ENCODE measurements around the gene NLRP6.

Gene NLRP6

GRCh38 chr11:292211-293121 lies 14.3 kb downstream of the NLRP6 start:
- no peak for TF ChIP-seq CTCF (IDR thresholded peaks at IDR 0.05; ENCODE audit: low read depth, low read length, missing control alignments)
- DNase-seq (ENCODE audit: low read depth) = no peak
- in situ Hi-C loops (cut with HindIII; ENCODE audit: low sequenced_read_pairs) = no loop called here
- H3K4me3 ChIP-seq (ENCODE audit: low read depth, low read length) = no peak overlapping the region

- H3K4me3 ChIP-seq (ENCODE audit: low read depth, low read length) = no peak overlapping the region
- no peak for DNase-seq (ENCODE audit: low read depth)
- no peak for TF ChIP-seq CTCF (IDR thresholded peaks at IDR 0.05; ENCODE audit: low read depth, low read length, missing control alignments)
- in situ Hi-C loops (cut with HindIII; ENCODE audit: low sequenced_read_pairs) = no loop called here
These were observed 15.2 kb downstream of the NLRP6 start for GRCh38 chr11:293271-293851.

- no peak for DNase-seq (ENCODE audit: low read depth)
- H3K4me3 ChIP-seq (ENCODE audit: low read depth, low read length) = no peak overlapping the region
- in situ Hi-C loops (cut with HindIII; ENCODE audit: low sequenced_read_pairs) = no loop called here
- TF ChIP-seq CTCF (IDR thresholded peaks at IDR 0.05; ENCODE audit: low read depth, low read length, missing control alignments) = no peak
These were observed 15.8 kb downstream of the NLRP6 start for GRCh38 chr11:293852-294661.

GRCh38 chr11:294780-295179 lies 16.6 kb downstream of the NLRP6 start:
- no peak for TF ChIP-seq CTCF (IDR thresholded peaks at IDR 0.05; ENCODE audit: low read depth, low read length, missing control alignments)
- DNase-seq (ENCODE audit: low read depth) = no peak
- no peak overlapping the region for H3K4me3 ChIP-seq (ENCODE audit: low read depth, low read length)
- in situ Hi-C loops (cut with HindIII; ENCODE audit: low sequenced_read_pairs) = no loop called here

- no peak overlapping the region for H3K4me3 ChIP-seq (ENCODE audit: low read depth, low read length)
- DNase-seq (ENCODE audit: low read depth) = no peak
- in situ Hi-C loops (cut with HindIII; ENCODE audit: low sequenced_read_pairs) = no loop called here
- TF ChIP-seq CTCF (IDR thresholded peaks at IDR 0.05; ENCODE audit: low read depth, low read length, missing control alignments) = no peak
These were observed 17.4 kb downstream of the NLRP6 start for GRCh38 chr11:295351-296170.

All from astrocyte of the cerebellum (primary cell).